Natural killer cell (primary cell): ENCODE measurements around the gene NPIPA1. TPM values are rescaled to one million over a fixed set of nuclear protein-coding genes. Genes with fewer than 3 reads are reported as not detected.
"Not testable (repeated sequence)": the region's sequence is repeated elsewhere in the genome, so short reads cannot be mapped to it uniquely, and the experiment has no call there.

Experiments
- ATAC-seq, 3 donors: fragments of 150-1000 bp in 2 of 3; fragments of 200-7000 bp in 1 of 3; cut with Tn5 transposase; 1 replicate in 1 of 3; 2 replicates in 2 of 3; pipeline ENCODE4 v1.10.0; 2021; ENCODE audit warnings: mild to moderate bottlenecking in 2 of 3, moderate library complexity in 2 of 3
- DNase-seq, 2 donors: peaks; one replicate each; pipeline versions ENCODE4 v3.0.0 to v3.0.0-alpha.2; 2013 to 2021; ENCODE audit warnings: mixed read lengths in 1 of 2
- H3K27ac ChIP-seq: one replicate; pipeline ENCODE4 v1.5.1; 2013; ENCODE audit warnings: mild to moderate bottlenecking, low read length
- H3K27me3 ChIP-seq: one replicate; pipeline ENCODE4 v1.6.1; 2013; ENCODE audit warnings: low read length; ENCODE audit not compliant: control insufficient read depth, insufficient read depth
- H3K36me3 ChIP-seq: one replicate; pipeline ENCODE4 v1.6.1; 2013; ENCODE audit warnings: low read length; ENCODE audit not compliant: control insufficient read depth, insufficient read depth
- H3K4me1 ChIP-seq: one replicate; pipeline ENCODE4 v1.6.1; 2013; ENCODE audit warnings: low read length; ENCODE audit not compliant: control insufficient read depth, insufficient read depth
- H3K4me3 ChIP-seq: one replicate; pipeline ENCODE4 v1.5.1; 2013; ENCODE audit warnings: low read length
- H3K9me3 ChIP-seq: one replicate; pipeline ENCODE4 v1.6.1; 2013; ENCODE audit warnings: low read length; ENCODE audit not compliant: control insufficient read depth, insufficient read depth
- H3K27ac Mint-ChIP-seq, 2 donors: one replicate each; pipeline ENCODE4 v1.8.0; 2022; ENCODE audit warnings: mild to moderate bottlenecking in 2 of 2, mixed read lengths in 2 of 2, moderate library complexity in 1 of 2
- H3K27me3 Mint-ChIP-seq, 2 donors: one replicate each; pipeline ENCODE4 v1.8.0; 2022; ENCODE audit warnings: low read depth in 2 of 2, mixed read lengths in 2 of 2
- H3K36me3 Mint-ChIP-seq: one replicate; pipeline ENCODE4 v1.8.0; 2022; ENCODE audit warnings: mixed read lengths
- H3K4me1 Mint-ChIP-seq, 2 donors: one replicate each; pipeline ENCODE4 v1.8.0; 2022; ENCODE audit warnings: mixed read lengths in 2 of 2
- H3K4me3 Mint-ChIP-seq: one replicate; pipeline ENCODE4 v1.8.0; 2022; ENCODE audit warnings: mild to moderate bottlenecking, moderate library complexity, mixed read lengths
- H3K9me3 Mint-ChIP-seq, 2 donors: one replicate each; pipeline ENCODE4 v1.8.0; 2022; ENCODE audit warnings: mixed read lengths in 2 of 2
- WGBS: methylation state at CpG from one replicate; pipeline ENCODE4 v1.1.7; 2013; ENCODE audit warnings: missing lambda C conversion rate; ENCODE audit not compliant: insufficient coverage; 5-methylcytosine and 5-hydroxymethylcytosine counted together
- intact Hi-C: fragments of 100-400 bp; cut with micrococcal nuclease; formaldehyde crosslinking; loops from one replicate; pipeline ENCODE4 v1.14.2; 2022
- total RNA-seq, 4 donors: library from RNA; stranded (reverse); fragments of 120-200 nt in 1 of 4; gene quantifications; one replicate each; pipeline versions ENCODE4 v1.2.3 to v1.2.4, GENCODE V29; 2013 to 2022
- TF ChIP-seq, protein P1 (sequence below): fragments of 200-600 bp; IDR thresholded peaks from one replicate; pipeline ENCODE4 v1.8.0; 2022; ENCODE audit warnings: antibody characterized with exemption

The NPIPA1 gene
- total RNA-seq, 3 donors from 2014 or later (not counting 1 experiment from before 2014, with no cell fraction given): 123 to 136 (median 124) TPM

DNA sequence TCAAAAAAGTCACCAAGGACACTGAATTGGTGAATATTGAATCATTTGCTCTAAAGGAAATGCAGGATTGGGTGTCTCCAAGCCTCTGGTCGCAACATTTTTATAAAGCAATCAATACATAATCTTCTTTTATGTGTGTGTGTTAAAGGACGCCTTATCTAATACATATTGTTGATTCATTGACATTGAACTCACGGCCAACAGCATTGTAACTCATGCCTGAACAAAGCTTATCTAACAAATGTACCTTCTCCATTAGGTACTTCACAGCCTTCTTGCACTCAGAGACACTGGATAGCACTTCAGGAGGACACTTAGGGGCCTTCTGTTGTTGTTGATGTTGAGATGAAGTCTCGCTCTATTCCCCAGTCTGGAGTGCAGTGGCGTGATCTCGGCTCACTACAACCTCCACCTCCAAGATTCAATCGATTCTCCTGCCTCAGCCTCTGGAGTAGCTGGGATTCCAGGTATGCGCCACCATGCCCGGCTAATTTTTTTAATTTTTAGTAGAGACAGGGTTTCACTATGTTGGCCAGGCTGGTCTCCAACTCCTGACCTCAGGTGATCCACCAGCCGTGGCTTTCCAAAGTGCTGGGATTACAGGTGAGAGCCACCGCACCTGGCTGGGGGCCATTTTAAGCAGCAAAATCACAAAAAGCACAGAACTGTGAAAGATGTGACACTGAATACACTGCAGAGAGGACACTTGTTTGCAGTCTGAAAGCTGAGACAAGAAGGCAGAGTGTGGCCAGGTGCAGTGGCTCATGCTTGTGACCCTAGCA, 24.4 kb downstream of the NPIPA1 start:
- intact Hi-C loops: no loop called here
- no peaks in the 10 kb centered on the region for H3K36me3 Mint-ChIP-seq
- 91% methylated on average over 10 of the region's 11 CpGs for WGBS

DNA sequence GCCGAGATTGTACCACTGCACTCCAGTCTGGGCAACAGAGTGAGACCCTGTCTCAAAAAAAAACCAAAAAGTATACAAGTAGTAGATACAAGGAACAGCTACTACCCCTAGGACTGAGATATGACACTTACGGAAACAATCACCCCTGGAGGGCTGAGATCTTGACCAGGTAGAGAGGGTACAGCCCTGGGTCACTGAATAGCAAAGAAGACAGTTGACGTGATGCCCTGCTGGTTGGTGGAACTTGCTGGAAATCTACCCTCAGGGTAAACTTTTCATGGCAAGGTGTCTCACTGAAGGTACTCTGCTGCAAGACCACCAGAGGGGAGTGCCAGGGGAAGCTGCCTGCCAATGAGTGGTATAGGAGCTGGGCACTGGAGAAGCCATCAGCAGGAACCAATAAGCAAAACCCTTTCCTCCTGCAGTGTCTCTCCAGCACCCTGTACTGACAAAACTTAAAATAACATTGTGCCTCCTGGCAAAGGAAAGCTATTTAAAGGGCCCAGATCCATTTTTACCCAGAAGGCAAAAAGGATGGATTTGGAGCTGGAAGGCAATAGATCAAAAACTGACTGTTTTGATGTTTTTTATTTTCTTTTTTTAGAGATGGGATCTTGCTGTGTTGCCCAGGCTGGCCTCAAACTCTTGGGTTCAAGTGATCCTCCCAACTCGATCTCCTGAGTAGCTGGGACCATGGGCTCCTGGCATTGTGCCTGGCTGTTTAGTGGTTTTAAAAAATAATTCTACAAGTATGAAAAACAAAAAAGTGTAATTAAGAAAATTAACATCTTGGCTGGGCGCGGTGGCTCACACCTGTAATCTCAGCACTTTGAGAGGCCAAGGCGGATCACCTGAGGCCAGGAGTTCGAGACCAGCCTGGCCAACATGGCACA, 26.3 kb downstream of the NPIPA1 start:
- H3K36me3 Mint-ChIP-seq: no peaks in the 10 kb centered on the region
- no peaks in the 10 kb centered on the region for H3K4me1 ChIP-seq
- no peaks in the 10 kb centered on the region for H3K36me3 ChIP-seq
- H3K27me3 Mint-ChIP-seq: peaks cover 13 to 23% of the 10 kb centered on the region in 2 donors
- 77% methylated on average over 8 of the region's 8 CpGs for WGBS
- no peaks in the 10 kb centered on the region for H3K9me3 ChIP-seq
- no peaks in the 10 kb centered on the region for H3K9me3 Mint-ChIP-seq
- TF ChIP-seq, protein P1, sequence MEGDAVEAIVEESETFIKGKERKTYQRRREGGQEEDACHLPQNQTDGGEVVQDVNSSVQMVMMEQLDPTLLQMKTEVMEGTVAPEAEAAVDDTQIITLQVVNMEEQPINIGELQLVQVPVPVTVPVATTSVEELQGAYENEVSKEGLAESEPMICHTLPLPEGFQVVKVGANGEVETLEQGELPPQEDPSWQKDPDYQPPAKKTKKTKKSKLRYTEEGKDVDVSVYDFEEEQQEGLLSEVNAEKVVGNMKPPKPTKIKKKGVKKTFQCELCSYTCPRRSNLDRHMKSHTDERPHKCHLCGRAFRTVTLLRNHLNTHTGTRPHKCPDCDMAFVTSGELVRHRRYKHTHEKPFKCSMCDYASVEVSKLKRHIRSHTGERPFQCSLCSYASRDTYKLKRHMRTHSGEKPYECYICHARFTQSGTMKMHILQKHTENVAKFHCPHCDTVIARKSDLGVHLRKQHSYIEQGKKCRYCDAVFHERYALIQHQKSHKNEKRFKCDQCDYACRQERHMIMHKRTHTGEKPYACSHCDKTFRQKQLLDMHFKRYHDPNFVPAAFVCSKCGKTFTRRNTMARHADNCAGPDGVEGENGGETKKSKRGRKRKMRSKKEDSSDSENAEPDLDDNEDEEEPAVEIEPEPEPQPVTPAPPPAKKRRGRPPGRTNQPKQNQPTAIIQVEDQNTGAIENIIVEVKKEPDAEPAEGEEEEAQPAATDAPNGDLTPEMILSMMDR: no peak
- no peak overlapping the region for H3K27ac Mint-ChIP-seq
- no peak overlapping the region for H3K4me3 Mint-ChIP-seq
- ATAC-seq: no peak
- H3K27me3 ChIP-seq: peaks cover 2% of the 10 kb centered on the region
- no peaks in the 10 kb centered on the region for H3K4me1 Mint-ChIP-seq
- no peak overlapping the region for H3K27ac ChIP-seq
- intact Hi-C loops: no loop called here
- H3K4me3 ChIP-seq: no peak overlapping the region
- no peak for DNase-seq

More for the DNA sequence above, 24.4 kb downstream of the NPIPA1 start:
- Mint-ChIP-seq H3K4me3 (no peak overlapping the region), H3K27me3 (peaks cover 15 to 23% of the 10 kb centered on the region in 2 donors), H3K27ac (no peak overlapping the region), H3K9me3 (no peaks in the 10 kb centered on the region), H3K4me1 (no peaks in the 10 kb centered on the region)
- TF ChIP-seq, protein P1: no peak
- no peak for ATAC-seq
- DNase-seq: no peak
- Histone ChIP-seq H3K27ac (no peak overlapping the region), H3K36me3 (no peaks in the 10 kb centered on the region), H3K27me3 (peaks cover 2% of the 10 kb centered on the region), H3K4me1 (no peaks in the 10 kb centered on the region), H3K9me3 (no peaks in the 10 kb centered on the region), H3K4me3 (no peak overlapping the region)

DNA sequence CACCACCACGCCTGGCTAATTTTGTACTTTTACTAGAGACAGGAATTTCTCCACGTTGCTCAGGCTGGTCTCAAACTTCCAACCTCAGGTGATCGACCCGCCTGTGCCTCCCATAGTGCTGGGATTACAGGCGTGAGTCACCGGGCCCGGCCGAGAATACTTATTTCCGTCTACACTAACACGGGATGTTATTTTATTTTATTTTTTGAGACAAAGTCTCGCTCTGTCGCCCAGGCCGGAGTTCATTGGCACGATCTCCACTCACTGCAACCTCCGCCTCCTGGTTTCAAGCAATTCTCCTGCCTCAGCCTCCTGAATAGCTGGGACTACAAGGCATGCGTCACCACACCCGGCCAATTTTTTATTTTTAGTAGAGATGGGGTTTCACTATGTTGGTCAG, 28.1 kb downstream of the NPIPA1 start:
- H3K27me3 ChIP-seq: peaks cover 2% of the 10 kb centered on the region
- H3K9me3 ChIP-seq: no peaks in the 10 kb centered on the region
- TF ChIP-seq, protein P1: no peak
- Mint-ChIP-seq H3K9me3 (no peaks in the 10 kb centered on the region), H3K36me3 (no peaks in the 10 kb centered on the region), H3K27me3 (peaks cover 13 to 23% of the 10 kb centered on the region in 2 donors), H3K27ac (no peak overlapping the region), H3K4me3 (no peak overlapping the region), H3K4me1 (no peaks in the 10 kb centered on the region)
- ATAC-seq (no peak), DNase-seq (no peak)
- H3K27ac ChIP-seq: no peak overlapping the region
- H3K36me3 ChIP-seq: no peaks in the 10 kb centered on the region
- no peaks in the 10 kb centered on the region for H3K4me1 ChIP-seq
- 88% methylated on average over 17 of the region's 17 CpGs for WGBS
- H3K4me3 ChIP-seq: no peak overlapping the region
- intact Hi-C loops: no loop called here

DNA sequence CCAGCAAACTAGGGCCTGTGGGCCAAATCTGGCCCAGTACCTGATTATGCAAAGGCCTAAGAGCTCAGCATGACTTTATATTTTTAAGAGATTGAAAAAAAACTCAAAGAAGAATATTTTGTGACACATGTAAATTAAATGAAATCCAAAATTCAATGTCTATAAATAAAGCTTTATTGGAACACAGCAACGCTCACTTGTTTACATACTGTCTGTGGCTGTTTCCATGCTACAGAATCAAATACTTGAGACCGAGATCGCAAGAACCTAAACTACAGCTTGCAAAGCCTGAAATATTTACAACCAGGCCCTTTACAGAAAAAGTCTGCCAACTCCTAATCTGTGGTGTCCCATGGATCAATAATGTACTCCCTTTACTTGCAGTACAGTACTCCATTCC, 32.6 kb downstream of the NPIPA1 start:
- H3K27me3 ChIP-seq, H3K4me1 ChIP-seq, DNase-seq, H3K9me3 Mint-ChIP-seq, H3K4me3 Mint-ChIP-seq, H3K36me3 Mint-ChIP-seq, intact Hi-C loops, H3K4me3 ChIP-seq, H3K36me3 ChIP-seq, ATAC-seq, H3K4me1 Mint-ChIP-seq, H3K27ac ChIP-seq, H3K27ac Mint-ChIP-seq, H3K27me3 Mint-ChIP-seq, H3K9me3 ChIP-seq: not testable (repeated sequence)
- 95% methylated on average over 3 of the region's 3 CpGs for WGBS

DNA sequence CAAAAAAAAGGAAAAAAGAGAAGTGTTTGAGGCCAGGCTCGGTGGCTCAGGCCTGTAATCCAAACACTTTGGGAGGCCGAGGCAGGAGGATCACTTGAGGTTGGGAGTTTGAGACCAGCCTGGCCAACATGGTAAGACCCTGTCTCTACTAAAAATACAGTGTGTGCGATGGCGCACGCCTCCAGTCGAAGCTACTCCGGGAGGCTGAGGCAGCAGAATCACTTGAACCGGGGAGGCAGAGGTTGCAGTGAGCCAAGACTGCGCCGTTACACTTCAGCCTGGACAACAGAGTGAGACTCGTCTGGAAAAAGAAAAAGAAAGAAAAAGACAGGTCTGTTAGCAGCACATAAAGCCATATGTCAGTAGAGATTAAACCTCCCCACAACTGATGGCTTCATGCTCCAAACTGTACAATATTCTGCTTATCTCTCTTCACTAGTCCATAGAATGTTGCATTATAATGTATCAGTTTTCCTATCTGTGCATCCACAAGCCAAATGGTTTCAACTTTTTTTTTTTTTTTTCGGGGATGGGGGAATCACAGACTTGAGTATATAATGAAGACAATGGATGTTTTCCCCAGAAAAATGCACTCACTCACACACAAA, 34.5 kb downstream of the NPIPA1 start:
- H3K36me3 Mint-ChIP-seq, DNase-seq, H3K27me3 ChIP-seq, H3K4me1 Mint-ChIP-seq, H3K4me3 ChIP-seq, H3K27ac Mint-ChIP-seq, H3K9me3 ChIP-seq, H3K27ac ChIP-seq, ATAC-seq, H3K36me3 ChIP-seq, intact Hi-C loops, H3K9me3 Mint-ChIP-seq, H3K27me3 Mint-ChIP-seq: not testable (repeated sequence)
- 98% methylated on average over 10 of the region's 12 CpGs for WGBS
- H3K4me1 ChIP-seq: peaks cover 18% of the 10 kb centered on the region
- peak overlapping the region; percentile 63 for H3K4me3 Mint-ChIP-seq
